CD8-positive, alpha-beta memory T cell (primary cell): ENCODE measurements around the gene KRTAP5-7. TPM values are rescaled to one million over a fixed set of nuclear protein-coding genes. Genes with fewer than 3 reads are reported as not detected.

Source experiments
- CTCF ChIA-PET: fragments of 350-600 bp; sonication (Branson Sonifier 250); formaldehyde crosslinking; loops from one replicate; lab custom pipeline; 2021; ENCODE audit warnings: antibody characterized with exemption; lab: Charles Lee
- POLR2A ChIA-PET: fragments of 350-600 bp; sonication (Branson Sonifier 250); formaldehyde crosslinking; loops from one replicate; lab custom pipeline; 2021; ENCODE audit warnings: antibody characterized with exemption; lab: Charles Lee
- DNase-seq, 5 donors: peaks; one replicate each; pipeline versions ENCODE4 v3.0.0 to v3.0.0-alpha.2; 2020 to 2022; ENCODE audit warnings: mixed read lengths in 1 of 5
- H3K27ac ChIP-seq: one replicate; pipeline ENCODE4 v1.7.0; 2013; ENCODE audit warnings: low read depth, mild to moderate bottlenecking, low read length, moderate library complexity
- H3K27me3 ChIP-seq: 2 replicates; pipeline ENCODE4 v1.7.0; 2013; ENCODE audit warnings: low read length, mild to moderate bottlenecking; ENCODE audit not compliant: insufficient read depth, poor library complexity, severe bottlenecking
- H3K36me3 ChIP-seq: 2 replicates; pipeline ENCODE4 v1.7.0; 2013; ENCODE audit warnings: mild to moderate bottlenecking, low read length, moderate library complexity; ENCODE audit not compliant: insufficient read depth
- H3K4me1 ChIP-seq: 2 replicates; pipeline ENCODE4 v1.7.0; 2013; ENCODE audit warnings: mild to moderate bottlenecking, low read length, moderate library complexity; ENCODE audit not compliant: insufficient read depth
- H3K4me3 ChIP-seq: 2 replicates; pipeline ENCODE4 v1.7.0; 2013; ENCODE audit warnings: mild to moderate bottlenecking, low read length
- H3K9me3 ChIP-seq: 2 replicates; pipeline ENCODE4 v1.7.0; 2013; ENCODE audit warnings: mild to moderate bottlenecking, low read length
- H3K27ac Mint-ChIP-seq, 8 donors: one replicate each; pipeline ENCODE4 v1.8.0; 2020 to 2021; ENCODE audit warnings: mixed read lengths in 8 of 8, mild to moderate bottlenecking in 6 of 8, inconsistent platforms in 3 of 8, moderate library complexity in 3 of 8
- H3K27me3 Mint-ChIP-seq, 2 donors: one replicate each; pipeline ENCODE4 v1.8.0; 2020 to 2021; ENCODE audit warnings: mixed read lengths in 2 of 2, mild to moderate bottlenecking in 1 of 2, moderate library complexity in 1 of 2
- H3K36me3 Mint-ChIP-seq, 3 donors: one replicate each; pipeline ENCODE4 v1.8.0; 2020 to 2021; ENCODE audit warnings: mixed read lengths in 3 of 3, inconsistent platforms in 1 of 3, mild to moderate bottlenecking in 1 of 3
- H3K4me1 Mint-ChIP-seq, 3 donors: one replicate each; pipeline ENCODE4 v1.8.0; 2020 to 2021; ENCODE audit warnings: mixed read lengths in 3 of 3, inconsistent platforms in 1 of 3, mild to moderate bottlenecking in 1 of 3
- H3K4me3 Mint-ChIP-seq, 7 donors: one replicate each; pipeline ENCODE4 v1.8.0; 2020 to 2021; ENCODE audit warnings: mixed read lengths in 7 of 7, mild to moderate bottlenecking in 6 of 7, moderate library complexity in 4 of 7, inconsistent platforms in 2 of 7
- H3K9me3 Mint-ChIP-seq, 5 donors: one replicate each; pipeline ENCODE4 v1.8.0; 2020 to 2022; ENCODE audit warnings: mixed read lengths in 5 of 5, mild to moderate bottlenecking in 3 of 5, moderate library complexity in 2 of 5, inconsistent platforms in 1 of 5
- polyA plus RNA-seq: library from polyadenylated mRNA; unstranded; fragments of 300-500 nt; fragmentation: Illumina TruSeq; gene quantifications from one replicate; pipeline ENCODE4 v1.2.3, GENCODE V29; 2021
- total RNA-seq, 2 experiments: library from RNA; stranded (reverse); gene quantifications; one replicate each; pipeline ENCODE4 v1.2.3, GENCODE V29; 2021

Gene KRTAP5-7
- total and polyA plus RNA-seq, 3 experiments from 2014 or later = not detected

- H3K9me3 Mint-ChIP-seq = peaks cover 0 to 2% (median 0%) of the 10 kb centered on the region in 5 donors
- H3K36me3 Mint-ChIP-seq = no peaks in the 10 kb centered on the region
- Histone ChIP-seq H3K4me1 (no peaks in the 10 kb centered on the region), H3K4me3 (no peak overlapping the region), H3K36me3 (no peaks in the 10 kb centered on the region), H3K9me3 (no peaks in the 10 kb centered on the region), H3K27ac (no peak overlapping the region), H3K27me3 (peaks cover 3% of the 10 kb centered on the region)
- H3K4me1 Mint-ChIP-seq = peaks cover 0 to 4% (median 2%) of the 10 kb centered on the region in 3 donors
- H3K27me3 Mint-ChIP-seq = peaks cover 22 to 41% of the 10 kb centered on the region in 2 donors
- ChIA-PET CTCF (no interaction called here), POLR2A (no interaction called here)
- no peak overlapping the region for H3K27ac Mint-ChIP-seq
- no peak overlapping the region for H3K4me3 Mint-ChIP-seq
- DNase-seq = no peak
Measured at GRCh38 chr11:71548716-71549151, 21.7 kb downstream of the KRTAP5-7 start.

GRCh38 chr11:71551711-71552110 lies 24.6 kb downstream of the KRTAP5-7 start:
- no peak overlapping the region for H3K4me3 ChIP-seq
- H3K27ac ChIP-seq = no peak overlapping the region
- Mint-ChIP-seq H3K27me3 (peaks cover 12 to 32% of the 10 kb centered on the region in 2 donors), H3K9me3 (no peaks in the 10 kb centered on the region), H3K27ac (no peak overlapping the region), H3K4me1 (no peaks in the 10 kb centered on the region), H3K4me3 (no peak overlapping the region), H3K36me3 (no peaks in the 10 kb centered on the region)
- no peaks in the 10 kb centered on the region for H3K36me3 ChIP-seq
- H3K4me1 ChIP-seq = no peaks in the 10 kb centered on the region
- ChIA-PET POLR2A (no interaction called here), CTCF (no interaction called here)
- H3K27me3 ChIP-seq = peaks cover 3% of the 10 kb centered on the region
- no peaks in the 10 kb centered on the region for H3K9me3 ChIP-seq
- DNase-seq = no peak

GRCh38 chr11:71554996-71555395 lies 27.9 kb downstream of the KRTAP5-7 start:
- H3K27ac Mint-ChIP-seq = no peak overlapping the region
- CTCF ChIA-PET = no interaction called here

DNA sequence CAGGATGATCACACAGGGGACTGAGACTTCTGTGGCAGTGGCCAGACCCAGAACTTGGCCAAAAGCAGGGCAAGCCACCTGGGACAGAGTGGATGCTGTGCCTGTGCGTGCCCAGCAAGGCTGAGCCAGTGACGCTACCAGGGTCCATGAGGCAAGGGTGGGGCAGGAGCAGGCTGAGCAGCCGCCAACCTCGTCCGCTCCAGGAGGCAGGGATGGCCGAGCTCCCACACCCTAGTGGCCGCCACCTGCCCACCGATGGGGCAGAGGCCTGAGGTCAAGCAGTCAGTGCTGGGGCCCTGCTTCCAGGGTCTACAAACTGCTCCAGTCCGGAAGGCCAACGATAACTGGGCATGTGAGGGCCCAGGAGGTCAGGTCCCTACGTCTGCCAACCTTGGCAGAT lies 28.4 kb downstream of the KRTAP5-7 start:
- Mint-ChIP-seq H3K36me3 (no peaks in the 10 kb centered on the region), H3K27ac (no peak overlapping the region)

More at GRCh38 chr11:71554996-71555395, 27.9 kb downstream of the KRTAP5-7 start:
- no peaks in the 10 kb centered on the region for H3K4me1 ChIP-seq
- no peak for DNase-seq
- no peaks in the 10 kb centered on the region for H3K27me3 ChIP-seq
- Mint-ChIP-seq H3K4me1 (no peaks in the 10 kb centered on the region), H3K36me3 (no peaks in the 10 kb centered on the region), H3K9me3 (no peaks in the 10 kb centered on the region), H3K27me3 (peaks cover 7 to 32% of the 10 kb centered on the region in 2 donors), H3K4me3 (no peak overlapping the region)
- H3K36me3 ChIP-seq = no peaks in the 10 kb centered on the region
- H3K27ac ChIP-seq = no peak overlapping the region
- no peak overlapping the region for H3K4me3 ChIP-seq
- no peaks in the 10 kb centered on the region for H3K9me3 ChIP-seq
- POLR2A ChIA-PET = no interaction called here

GRCh38 chr11:71556018-71556417 lies 29.0 kb downstream of the KRTAP5-7 start:
- Mint-ChIP-seq H3K36me3 (peaks cover 0 to under 1% (median 0%) of the 10 kb centered on the region in 3 donors), H3K4me1 (no peaks in the 10 kb centered on the region), H3K27me3 (peaks cover 8 to 42% of the 10 kb centered on the region in 2 donors), H3K4me3 (no peak overlapping the region), H3K27ac (no peak overlapping the region), H3K9me3 (peaks cover 0 to under 1% (median 0%) of the 10 kb centered on the region in 5 donors)
- no peak for DNase-seq
- Histone ChIP-seq H3K27me3 (no peaks in the 10 kb centered on the region), H3K36me3 (no peaks in the 10 kb centered on the region), H3K9me3 (no peaks in the 10 kb centered on the region), H3K27ac (no peak overlapping the region), H3K4me1 (no peaks in the 10 kb centered on the region), H3K4me3 (no peak overlapping the region)
- ChIA-PET POLR2A (no interaction called here), CTCF (no interaction called here)

More for the DNA sequence above, 28.4 kb downstream of the KRTAP5-7 start:
- H3K27ac ChIP-seq = no peak overlapping the region
- POLR2A ChIA-PET = no interaction called here
- Mint-ChIP-seq H3K9me3 (no peaks in the 10 kb centered on the region), H3K27me3 (peaks cover 7 to 37% of the 10 kb centered on the region in 2 donors), H3K4me3 (no peak overlapping the region), H3K4me1 (no peaks in the 10 kb centered on the region)
- H3K36me3 ChIP-seq = no peaks in the 10 kb centered on the region
- no peak for DNase-seq
- no peaks in the 10 kb centered on the region for H3K4me1 ChIP-seq
- H3K9me3 ChIP-seq = no peaks in the 10 kb centered on the region
- H3K27me3 ChIP-seq = no peaks in the 10 kb centered on the region
- CTCF ChIA-PET = no interaction called here
- H3K4me3 ChIP-seq = no peak overlapping the region

DNA sequence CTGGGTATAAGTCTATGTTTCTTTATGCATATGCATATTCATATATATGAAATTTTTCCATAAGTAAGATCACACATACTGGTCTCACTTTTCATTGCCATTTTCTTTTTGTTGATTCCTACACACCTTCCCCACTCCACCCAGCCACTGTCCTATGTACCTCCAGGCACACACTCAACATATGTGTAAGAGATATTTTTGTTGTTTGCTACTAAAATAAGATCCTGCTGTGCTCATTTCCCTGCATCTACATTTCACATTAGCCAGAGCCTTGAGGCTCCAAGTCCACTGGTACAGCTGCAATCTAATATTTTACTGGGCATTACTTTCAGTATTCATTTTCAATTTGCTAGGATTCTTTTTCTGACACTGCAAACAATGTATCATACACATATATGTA lies 30.2 kb downstream of the KRTAP5-7 start:
- peaks cover 0 to 3% (median 0%) of the 10 kb centered on the region in 3 donors for H3K36me3 Mint-ChIP-seq
- CTCF ChIA-PET = no interaction called here
- no peak for DNase-seq
- Histone ChIP-seq H3K4me1 (no peaks in the 10 kb centered on the region), H3K4me3 (no peak overlapping the region), H3K9me3 (no peaks in the 10 kb centered on the region), H3K27me3 (no peaks in the 10 kb centered on the region), H3K36me3 (no peaks in the 10 kb centered on the region), H3K27ac (no peak overlapping the region)
- POLR2A ChIA-PET = no interaction called here
- no peak overlapping the region for H3K4me3 Mint-ChIP-seq
- H3K27me3 Mint-ChIP-seq = peaks cover 9 to 50% of the 10 kb centered on the region in 2 donors
- no peak overlapping the region for H3K27ac Mint-ChIP-seq
- H3K4me1 Mint-ChIP-seq = no peaks in the 10 kb centered on the region
- peaks cover 0 to 3% (median 0%) of the 10 kb centered on the region in 5 donors for H3K9me3 Mint-ChIP-seq

DNA sequence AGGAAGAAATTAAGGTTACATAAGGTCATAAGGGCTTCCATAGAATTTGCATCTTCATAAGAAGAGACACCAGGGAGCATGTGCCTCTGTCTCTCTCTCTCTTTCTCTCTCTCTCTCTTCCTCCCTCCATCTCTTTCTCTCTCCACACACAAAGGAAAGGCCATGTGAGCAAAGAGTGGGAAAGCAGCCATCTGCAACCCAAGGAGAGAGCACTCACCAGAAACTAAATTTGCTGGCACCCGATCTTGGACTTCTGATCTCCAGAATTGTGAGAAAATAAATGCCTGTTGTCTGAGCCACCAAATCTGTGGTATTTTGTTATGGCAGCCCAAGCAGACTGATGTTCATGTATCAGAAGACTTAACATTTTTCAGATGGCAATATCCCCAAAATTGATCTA lies 31.9 kb downstream of the KRTAP5-7 start:
- H3K27me3 ChIP-seq = peaks cover 5% of the 10 kb centered on the region
- H3K36me3 Mint-ChIP-seq = peaks cover 0 to 3% (median 0%) of the 10 kb centered on the region in 3 donors
- H3K9me3 Mint-ChIP-seq = peaks cover 0 to 3% (median 0%) of the 10 kb centered on the region in 5 donors
- peaks cover 0 to 4% (median 0%) of the 10 kb centered on the region in 3 donors for H3K4me1 Mint-ChIP-seq
- no peak overlapping the region for H3K27ac Mint-ChIP-seq
- no peak overlapping the region for H3K4me3 Mint-ChIP-seq
- no peak overlapping the region for H3K4me3 ChIP-seq
- H3K27me3 Mint-ChIP-seq = peaks cover 14 to 60% of the 10 kb centered on the region in 2 donors
- H3K9me3 ChIP-seq = no peaks in the 10 kb centered on the region
- H3K4me1 ChIP-seq = no peaks in the 10 kb centered on the region
- POLR2A ChIA-PET = no interaction called here
- H3K27ac ChIP-seq = no peak overlapping the region
- no peaks in the 10 kb centered on the region for H3K36me3 ChIP-seq
- no peak for DNase-seq
- CTCF ChIA-PET = no interaction called here

DNA sequence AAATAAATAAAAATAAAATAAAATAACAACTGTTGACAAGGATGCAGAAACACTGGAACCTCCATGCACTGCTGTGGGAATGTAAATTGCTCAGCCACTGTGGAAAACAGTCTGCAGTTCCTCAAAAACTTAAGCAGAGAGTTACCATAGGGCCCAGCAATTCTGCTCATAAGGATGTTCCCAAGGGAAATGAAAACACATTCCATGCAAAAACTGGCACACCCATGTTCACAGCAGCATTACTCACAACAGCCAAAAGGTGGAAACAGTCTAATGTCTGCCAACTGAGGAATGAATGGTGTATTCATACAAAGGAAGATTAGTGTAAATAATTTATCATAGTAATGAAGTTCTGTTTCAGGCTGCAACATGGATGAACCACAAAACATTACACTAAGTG lies 35.1 kb downstream of the KRTAP5-7 start:
- DNase-seq = no peak
- Mint-ChIP-seq H3K27me3 (peaks cover 17 to 69% of the 10 kb centered on the region in 2 donors), H3K36me3 (peaks cover 0 to 3% (median 0%) of the 10 kb centered on the region in 3 donors), H3K4me3 (no peak overlapping the region), H3K27ac (no peak overlapping the region), H3K9me3 (peaks cover 0 to 3% (median 0%) of the 10 kb centered on the region in 5 donors), H3K4me1 (peaks cover 0 to 4% (median 0%) of the 10 kb centered on the region in 3 donors)
- POLR2A ChIA-PET = no interaction called here
- no peak overlapping the region for H3K4me3 ChIP-seq
- no peaks in the 10 kb centered on the region for H3K4me1 ChIP-seq
- no peak overlapping the region for H3K27ac ChIP-seq
- no peaks in the 10 kb centered on the region for H3K36me3 ChIP-seq
- H3K27me3 ChIP-seq = peaks cover 5% of the 10 kb centered on the region
- CTCF ChIA-PET = no interaction called here
- H3K9me3 ChIP-seq = no peaks in the 10 kb centered on the region
